WI38 (cell line): ENCODE measurements around the gene ALG6.

ENCODE experiments used
- H3K4me3 ChIP-seq: 2 replicates; pipeline ENCODE4 v1.5.1; 2011; ENCODE audit warnings: low read depth, mild to moderate bottlenecking, control low read depth, low read length
- TF ChIP-seq, protein P1 (sequence below): IDR thresholded peaks from 2 replicates; pipeline ENCODE4 v1.5.1; 2012; ENCODE audit warnings: low read depth, mild to moderate bottlenecking, control low read depth, low read length

The ALG6 gene

DNA sequence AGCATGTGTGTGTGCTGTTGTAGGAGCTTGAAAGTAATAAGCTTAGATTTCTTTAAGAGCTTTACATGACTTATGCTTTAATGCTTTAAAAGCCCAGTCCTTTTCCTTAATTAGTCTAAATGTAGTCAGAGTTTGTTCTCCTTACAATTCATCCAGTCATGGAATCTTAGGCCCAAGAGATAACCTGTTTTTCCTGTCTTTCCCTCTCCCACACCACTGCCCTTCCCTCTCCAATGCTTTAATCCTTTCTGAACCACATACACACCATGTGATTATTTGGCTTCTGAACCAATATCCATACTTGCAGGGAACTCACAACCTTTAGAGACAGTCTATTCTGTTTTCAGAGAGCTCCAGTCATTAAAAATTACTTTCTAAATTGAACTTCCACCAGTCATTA lies 37.6 kb downstream of the ALG6 start:
- H3K4me3 ChIP-seq = no peak overlapping the region
- TF ChIP-seq, protein P1, sequence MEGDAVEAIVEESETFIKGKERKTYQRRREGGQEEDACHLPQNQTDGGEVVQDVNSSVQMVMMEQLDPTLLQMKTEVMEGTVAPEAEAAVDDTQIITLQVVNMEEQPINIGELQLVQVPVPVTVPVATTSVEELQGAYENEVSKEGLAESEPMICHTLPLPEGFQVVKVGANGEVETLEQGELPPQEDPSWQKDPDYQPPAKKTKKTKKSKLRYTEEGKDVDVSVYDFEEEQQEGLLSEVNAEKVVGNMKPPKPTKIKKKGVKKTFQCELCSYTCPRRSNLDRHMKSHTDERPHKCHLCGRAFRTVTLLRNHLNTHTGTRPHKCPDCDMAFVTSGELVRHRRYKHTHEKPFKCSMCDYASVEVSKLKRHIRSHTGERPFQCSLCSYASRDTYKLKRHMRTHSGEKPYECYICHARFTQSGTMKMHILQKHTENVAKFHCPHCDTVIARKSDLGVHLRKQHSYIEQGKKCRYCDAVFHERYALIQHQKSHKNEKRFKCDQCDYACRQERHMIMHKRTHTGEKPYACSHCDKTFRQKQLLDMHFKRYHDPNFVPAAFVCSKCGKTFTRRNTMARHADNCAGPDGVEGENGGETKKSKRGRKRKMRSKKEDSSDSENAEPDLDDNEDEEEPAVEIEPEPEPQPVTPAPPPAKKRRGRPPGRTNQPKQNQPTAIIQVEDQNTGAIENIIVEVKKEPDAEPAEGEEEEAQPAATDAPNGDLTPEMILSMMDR = no peak

DNA sequence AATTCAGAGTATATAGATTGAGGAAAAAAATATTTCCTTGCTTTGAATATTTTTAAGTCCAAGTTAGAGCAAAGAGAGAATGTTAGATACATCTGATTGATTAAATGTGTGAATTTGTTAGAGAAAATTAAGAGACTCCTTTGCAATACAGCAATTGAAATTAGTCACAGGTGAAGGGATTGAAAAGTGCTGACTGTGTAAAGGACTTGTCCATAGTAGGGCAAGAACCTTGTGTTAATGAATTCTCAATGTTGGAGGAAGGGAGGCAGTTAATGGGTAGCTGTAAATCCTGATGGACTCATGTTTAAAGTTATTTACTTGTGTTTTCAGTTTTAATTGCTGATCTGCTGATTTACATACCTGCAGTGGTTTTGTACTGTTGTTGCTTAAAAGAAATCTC lies 38.6 kb downstream of the ALG6 start:
- TF ChIP-seq, protein P1 = no peak
- H3K4me3 ChIP-seq = no peak overlapping the region

DNA sequence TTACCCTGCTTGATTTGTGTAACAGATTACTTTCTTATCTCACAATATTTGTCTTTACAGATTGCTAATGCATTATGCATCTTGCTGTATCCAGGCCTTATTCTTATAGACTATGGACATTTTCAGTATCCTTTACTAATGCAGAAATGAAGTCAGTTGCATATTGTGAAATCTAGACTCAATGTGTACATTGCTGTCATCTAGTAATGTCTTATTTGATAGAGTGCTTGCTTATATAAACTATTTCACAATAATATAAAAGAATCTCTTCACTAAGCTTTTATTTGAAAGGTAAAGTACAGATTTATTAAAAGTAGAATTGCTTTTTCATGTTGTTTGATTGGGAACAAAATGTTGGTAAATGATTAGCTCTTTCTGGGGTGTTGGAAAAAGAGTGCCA lies 39.6 kb downstream of the ALG6 start:
- TF ChIP-seq, protein P1 = no peak
- no peak overlapping the region for H3K4me3 ChIP-seq

DNA sequence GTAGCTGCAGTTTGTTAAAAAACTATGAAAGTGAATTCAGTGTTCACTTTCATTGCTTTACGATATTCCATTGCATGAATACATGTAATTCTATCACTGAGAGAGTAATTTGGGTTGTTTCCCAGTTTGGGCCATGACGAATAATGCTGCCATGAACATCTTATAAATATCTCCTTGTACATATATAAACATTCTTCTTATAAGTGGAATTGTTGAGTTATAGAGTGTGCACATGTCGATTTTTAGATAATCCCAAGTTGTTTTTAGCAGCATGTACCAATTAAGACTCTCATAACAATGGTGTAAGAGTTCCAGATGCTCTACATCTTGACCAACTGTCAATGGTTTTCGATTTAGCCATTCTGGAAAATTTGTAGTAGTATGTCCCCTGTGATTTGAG lies 40.9 kb downstream of the ALG6 start:
- H3K4me3 ChIP-seq = no peak overlapping the region
- TF ChIP-seq, protein P1 = no peak

DNA sequence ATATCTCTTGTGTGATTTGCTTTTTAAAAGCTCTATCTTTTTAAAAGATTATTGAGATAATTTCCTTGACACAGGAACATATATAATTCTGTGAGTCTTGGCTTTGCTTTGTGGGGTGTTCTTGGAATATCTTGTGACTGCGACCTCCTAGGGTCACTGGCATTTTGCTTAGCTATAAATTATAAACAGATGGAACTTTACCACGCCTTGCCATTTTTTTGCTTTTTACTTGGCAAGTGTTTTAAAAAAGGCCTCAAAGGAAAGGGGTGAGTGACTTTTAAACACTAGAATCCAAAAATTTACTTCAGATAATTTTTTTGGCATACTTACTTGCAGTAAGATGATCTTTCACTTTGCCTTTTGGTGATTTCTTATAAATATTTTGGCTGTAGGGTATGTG lies 43.6 kb downstream of the ALG6 start:
- no peak overlapping the region for H3K4me3 ChIP-seq
- TF ChIP-seq, protein P1 = no peak

DNA sequence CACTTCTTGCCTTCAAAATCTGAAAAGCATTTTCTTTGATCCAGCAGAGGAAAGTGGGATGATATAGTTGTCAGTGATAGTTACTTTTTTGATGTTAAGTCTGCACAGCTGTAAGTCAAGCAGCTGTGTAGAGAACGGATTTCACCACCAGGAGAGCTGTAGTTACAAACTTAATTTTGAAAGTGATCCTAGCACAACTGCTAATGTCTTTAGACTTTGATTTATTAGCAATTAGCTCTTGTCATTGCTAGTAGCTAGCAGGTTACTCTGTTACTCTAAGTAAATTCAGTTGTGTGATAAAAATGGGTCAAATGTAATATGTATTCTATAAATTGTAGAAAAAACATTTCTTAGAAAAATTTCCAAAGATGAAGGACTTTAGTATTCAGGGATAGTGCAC lies 46.0 kb downstream of the ALG6 start:
- no peak overlapping the region for H3K4me3 ChIP-seq
- TF ChIP-seq, protein P1 = no peak

DNA sequence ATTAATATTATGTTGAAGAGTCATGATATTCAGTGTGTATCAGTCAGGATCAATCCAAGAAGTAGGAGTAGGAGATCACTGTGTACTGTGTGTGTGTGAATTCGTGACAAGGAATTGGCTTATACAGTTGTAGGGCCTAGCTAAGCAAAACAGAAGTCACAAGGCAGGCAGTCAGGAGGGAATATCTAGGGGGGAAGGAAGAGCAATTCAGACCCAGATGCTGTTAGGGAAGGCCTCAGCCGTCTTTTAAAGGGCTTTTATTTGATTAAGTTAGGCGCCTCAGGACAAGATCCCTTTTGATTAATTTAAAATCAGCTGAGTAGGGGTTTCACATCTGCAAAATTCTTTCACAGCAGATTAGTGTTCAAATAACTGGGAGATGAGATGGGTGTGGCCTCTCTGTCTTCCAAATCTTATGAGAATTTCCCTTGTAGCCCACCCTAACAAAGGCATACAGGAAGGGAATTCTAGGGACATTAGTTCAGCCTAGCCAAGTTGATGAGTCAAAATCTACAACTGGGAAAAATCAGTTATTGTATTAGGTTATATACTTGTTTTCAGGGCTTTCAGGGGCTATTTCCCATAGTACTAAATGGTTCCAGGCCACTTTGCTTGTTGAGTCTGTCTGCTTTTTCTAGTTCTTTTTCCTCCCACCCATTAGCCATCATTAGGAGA lies 47.4 kb downstream of the ALG6 start:
- H3K4me3 ChIP-seq = no peak overlapping the region
- TF ChIP-seq, protein P1 = no peak
